RWPE1 (cell line): ENCODE measurements around the gene NT5DC1.

ENCODE experiments used
- CTCF ChIA-PET: fragments of 350-600 bp; sonication (Branson Sonifier 250); formaldehyde crosslinking; extraction: SDS; loops from one replicate; lab custom pipeline; 2021; lab: Yijun Ruan, JAX
- POLR2A ChIA-PET: fragments of 400-600 bp; formaldehyde crosslinking; extraction: SDS; loops from one replicate; lab custom pipeline; 2020; ENCODE audit warnings: antibody characterized with exemption; ENCODE audit not compliant: low non-redundant PET; lab: Yijun Ruan, JAX
- DNase-seq: peaks from one replicate; pipeline ENCODE4 v3.0.0; 2012; ENCODE audit warnings: low spot score
- H3K27ac ChIP-seq: fragments of 450-650 bp; 2 replicates; pipeline ENCODE4 v1.5.1; 2017
- TF ChIP-seq, protein P1 (sequence below): fragments of 450-650 bp; conservative IDR thresholded peaks from 2 replicates; pipeline ENCODE4 v1.5.1; 2017; ENCODE audit warnings: low read depth, mild to moderate bottlenecking

The NT5DC1 gene

GRCh38 chr6:116239256-116239655 lies 138.6 kb downstream of the NT5DC1 start:
- CTCF ChIA-PET = no interaction called here
- TF ChIP-seq, protein P1, sequence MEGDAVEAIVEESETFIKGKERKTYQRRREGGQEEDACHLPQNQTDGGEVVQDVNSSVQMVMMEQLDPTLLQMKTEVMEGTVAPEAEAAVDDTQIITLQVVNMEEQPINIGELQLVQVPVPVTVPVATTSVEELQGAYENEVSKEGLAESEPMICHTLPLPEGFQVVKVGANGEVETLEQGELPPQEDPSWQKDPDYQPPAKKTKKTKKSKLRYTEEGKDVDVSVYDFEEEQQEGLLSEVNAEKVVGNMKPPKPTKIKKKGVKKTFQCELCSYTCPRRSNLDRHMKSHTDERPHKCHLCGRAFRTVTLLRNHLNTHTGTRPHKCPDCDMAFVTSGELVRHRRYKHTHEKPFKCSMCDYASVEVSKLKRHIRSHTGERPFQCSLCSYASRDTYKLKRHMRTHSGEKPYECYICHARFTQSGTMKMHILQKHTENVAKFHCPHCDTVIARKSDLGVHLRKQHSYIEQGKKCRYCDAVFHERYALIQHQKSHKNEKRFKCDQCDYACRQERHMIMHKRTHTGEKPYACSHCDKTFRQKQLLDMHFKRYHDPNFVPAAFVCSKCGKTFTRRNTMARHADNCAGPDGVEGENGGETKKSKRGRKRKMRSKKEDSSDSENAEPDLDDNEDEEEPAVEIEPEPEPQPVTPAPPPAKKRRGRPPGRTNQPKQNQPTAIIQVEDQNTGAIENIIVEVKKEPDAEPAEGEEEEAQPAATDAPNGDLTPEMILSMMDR = no peak
- POLR2A ChIA-PET = no interaction called here
- DNase-seq = no peak
- H3K27ac ChIP-seq = no peak overlapping the region

DNA sequence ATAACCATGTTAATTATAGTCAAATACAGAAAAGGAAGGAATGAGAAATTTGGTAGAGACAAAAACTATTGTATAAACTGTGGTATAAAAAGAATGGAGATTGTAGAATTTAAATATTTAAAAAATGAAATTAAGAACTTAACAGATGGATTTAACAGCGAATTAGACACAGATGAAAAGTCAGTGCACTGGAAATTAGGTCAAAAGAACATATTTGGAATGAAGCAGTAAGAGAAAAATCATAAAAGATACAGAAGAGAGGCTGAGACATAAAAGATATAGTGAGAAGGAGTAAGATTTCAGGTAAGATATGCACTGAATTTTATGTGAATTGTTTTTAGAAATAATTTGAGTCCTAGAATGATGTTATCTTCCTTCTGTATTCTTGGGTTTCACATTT lies 139.2 kb downstream of the NT5DC1 start:
- CTCF ChIA-PET = no interaction called here
- DNase-seq = no peak
- H3K27ac ChIP-seq = no peak overlapping the region
- TF ChIP-seq, protein P1 = no peak
- POLR2A ChIA-PET = no interaction called here

DNA sequence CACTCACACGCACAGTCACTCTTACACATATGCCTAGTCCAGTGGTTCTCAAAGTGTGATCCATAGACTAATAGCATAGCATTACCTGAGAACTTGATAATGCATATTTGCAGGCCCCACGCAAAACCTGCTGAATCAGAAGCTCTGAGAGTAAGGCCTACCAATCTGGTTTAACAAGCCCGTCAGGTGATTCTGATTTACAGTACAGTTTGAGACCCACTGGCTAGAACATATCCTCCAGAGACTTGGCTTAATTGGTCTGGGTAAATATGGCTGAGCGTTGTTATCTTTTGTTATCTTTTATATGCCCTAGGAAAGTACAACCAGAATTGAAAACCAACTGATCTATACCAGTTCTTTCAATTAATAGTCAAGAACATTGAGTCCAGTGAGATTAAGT lies 143.6 kb downstream of the NT5DC1 start:
- TF ChIP-seq, protein P1 = no peak
- ChIA-PET CTCF (interaction anchor here (1.0 kb wide), 1 partner anchor 26 kb away, joined by 3 read pairs; no protein-coding TSS in a partner anchor), POLR2A (no interaction called here)
- H3K27ac ChIP-seq = no peak overlapping the region
- no peak for DNase-seq

GRCh38 chr6:116246089-116246488 lies 145.4 kb downstream of the NT5DC1 start:
- TF ChIP-seq, protein P1 = no peak
- no peak overlapping the region for H3K27ac ChIP-seq
- ChIA-PET CTCF (interaction anchor here (0.6 kb wide), 1 partner anchor 13 kb away, joined by 4 read pairs; no protein-coding TSS in a partner anchor), POLR2A (no interaction called here)
- no peak for DNase-seq

DNA sequence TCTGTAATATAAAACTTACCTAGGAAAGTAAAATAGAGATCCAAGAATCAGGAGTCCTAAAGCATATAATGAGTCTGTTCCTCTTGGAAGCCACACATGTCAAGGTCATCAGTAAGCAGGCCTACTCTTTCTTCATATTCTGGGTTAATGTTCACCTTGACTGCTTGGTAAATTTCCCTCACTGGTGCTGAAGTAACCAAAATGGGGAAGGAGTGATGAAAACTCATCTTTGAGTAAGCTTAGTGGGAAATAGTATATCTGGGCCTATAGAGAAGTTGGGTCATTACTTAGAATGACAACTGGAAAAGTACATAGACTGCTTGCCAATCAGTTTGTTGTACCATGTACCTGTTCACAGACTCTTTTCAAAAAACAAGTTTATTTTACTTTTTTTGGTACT lies 146.6 kb downstream of the NT5DC1 start:
- H3K27ac ChIP-seq = no peak overlapping the region
- ChIA-PET CTCF (no interaction called here), POLR2A (no interaction called here)
- no peak for DNase-seq
- TF ChIP-seq, protein P1 = no peak

DNA sequence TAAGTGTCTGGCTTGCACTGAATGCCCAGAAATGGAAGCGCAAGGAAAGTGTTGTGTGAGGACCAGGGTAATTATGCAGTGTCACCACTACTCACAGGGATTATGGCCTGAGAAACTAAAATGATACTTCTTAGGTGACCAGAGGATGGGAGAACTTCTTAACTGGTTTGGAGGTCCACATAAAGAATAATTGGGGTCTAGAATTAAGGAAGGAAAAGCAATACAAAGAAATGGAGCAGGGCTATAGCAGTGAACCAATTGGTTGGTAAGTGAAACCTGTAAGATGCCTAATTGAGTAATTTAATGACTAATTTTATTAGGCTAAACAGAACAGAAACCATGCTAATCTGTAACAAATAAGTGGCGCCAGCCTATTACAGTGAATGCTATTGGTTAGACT lies 147.9 kb downstream of the NT5DC1 start:
- ChIA-PET POLR2A (no interaction called here), CTCF (no interaction called here)
- TF ChIP-seq, protein P1 = no peak
- no peak overlapping the region for H3K27ac ChIP-seq
- no peak for DNase-seq
